Measurements from ENCODE around the gene OSBPL1A.
A peak's percentile ranks its signal among the peaks of the same experiment; 100 is the strongest.

The OSBPL1A gene

DNA sequence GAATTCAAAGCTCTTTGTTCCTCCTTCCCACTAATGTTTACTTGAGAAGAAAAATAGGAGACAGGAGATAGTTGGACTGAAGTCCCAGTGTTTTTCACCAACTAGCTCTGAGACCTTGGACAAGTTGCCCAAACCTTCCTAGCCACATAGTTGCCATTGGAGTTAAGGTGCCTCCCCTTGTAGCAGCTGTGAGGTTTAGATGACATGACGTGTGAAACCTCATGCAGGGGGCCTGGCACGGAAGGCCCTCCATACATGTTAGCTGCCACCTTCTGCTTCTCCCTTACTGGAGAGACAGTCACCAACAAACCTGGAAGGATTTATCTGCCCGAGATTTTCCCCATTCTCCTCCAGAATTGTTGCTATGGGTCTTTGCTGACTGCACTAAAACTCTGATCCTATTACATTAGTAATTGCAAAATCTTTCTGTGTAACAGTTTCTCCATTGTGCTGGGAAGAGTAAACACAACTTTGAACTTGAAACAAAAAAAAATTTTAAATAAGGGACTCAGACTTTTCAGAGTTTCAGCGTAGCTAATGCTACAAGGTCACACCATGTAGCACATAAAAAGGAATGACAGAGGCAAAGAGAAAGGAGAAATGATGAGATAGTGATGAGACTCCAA is 282.6 kb downstream of the OSBPL1A start:
- Mint-ChIP-seq H3K27me3 (no peaks in the 10 kb centered on the region), H3K4me3 (peak overlapping the region; percentile 11 to 33), H3K27ac (peak overlapping the region; percentile 83), H3K9me3 (no peaks in the 10 kb centered on the region), H3K36me3 (ENCODE audit: insufficient read depth) (peaks cover 66% of the 10 kb centered on the region), H3K4me1 (ENCODE audit: low read depth in 2 of 2) (peaks cover 30 to 36% of the 10 kb centered on the region in 2 donors)
- ATAC-seq (replicated peaks) (peak; percentile 60), DNase-seq (no peak)

DNA sequence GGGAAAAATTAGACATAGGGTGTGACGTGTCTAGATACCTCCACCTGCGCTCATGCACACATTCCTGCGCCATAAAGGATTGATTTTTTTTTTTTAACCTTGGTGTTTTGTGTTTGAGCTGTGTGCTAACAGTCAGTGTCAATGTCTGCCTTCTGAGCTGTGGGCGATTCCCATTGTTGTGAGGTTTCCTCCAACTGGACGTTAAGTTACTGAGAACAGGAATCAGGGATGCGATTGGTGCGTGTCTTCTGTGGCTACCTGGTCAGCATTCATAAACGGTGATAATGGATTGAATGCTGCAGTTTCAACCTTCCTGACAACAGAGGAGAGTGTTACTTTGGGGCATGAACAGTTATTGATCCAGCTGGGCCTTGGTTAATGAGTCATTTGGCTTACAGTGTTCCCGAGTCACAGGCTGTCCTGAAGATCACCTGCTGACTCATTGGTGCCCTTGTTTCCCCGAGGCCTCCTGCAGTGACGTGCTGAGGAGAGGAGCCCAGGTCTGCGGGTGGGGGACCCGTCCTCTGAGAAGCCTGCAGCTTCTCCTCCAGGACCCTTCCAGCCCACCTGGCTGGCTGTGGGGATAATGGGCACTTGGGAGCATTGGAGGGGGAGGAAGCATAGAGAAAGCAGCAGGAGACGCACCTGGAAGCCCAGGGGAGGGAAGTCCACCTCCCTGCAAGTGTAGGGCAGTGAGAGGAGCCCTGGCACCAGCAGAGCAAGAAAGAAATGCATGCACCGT is 284.6 kb downstream of the OSBPL1A start:
- DNase-seq (no peak), ATAC-seq (replicated peaks) (no peak)
- Mint-ChIP-seq H3K4me3 (no peak overlapping the region), H3K27ac (peak overlapping the region; percentile 74 to 83), H3K9me3 (no peaks in the 10 kb centered on the region), H3K36me3 (ENCODE audit: insufficient read depth) (peaks cover 61% of the 10 kb centered on the region), H3K4me1 (ENCODE audit: low read depth in 2 of 2) (peaks cover 30 to 36% of the 10 kb centered on the region in 2 donors), H3K27me3 (no peaks in the 10 kb centered on the region)

DNA sequence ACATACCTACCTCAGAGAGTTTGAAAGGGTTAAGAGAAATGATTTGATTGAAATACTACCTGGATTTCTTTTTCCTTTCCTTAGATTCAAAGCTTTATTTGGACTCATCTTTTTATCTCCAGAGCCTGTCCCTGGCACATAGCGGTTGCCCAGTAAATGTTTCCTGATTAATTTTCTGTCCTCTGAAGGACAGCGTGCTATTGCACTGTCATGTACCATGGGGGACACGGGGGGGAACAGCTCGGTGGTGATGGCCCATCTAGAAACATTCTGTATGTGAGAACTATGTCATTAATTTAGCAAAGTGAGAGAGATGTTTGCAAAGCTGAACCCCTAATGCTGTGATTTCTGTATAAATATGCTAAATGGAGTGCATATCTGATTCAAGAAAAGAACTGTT is 285.2 kb downstream of the OSBPL1A start:
- H3K36me3 Mint-ChIP-seq (ENCODE audit: insufficient read depth), result peaks cover 62% of the 10 kb centered on the region
- no peaks in the 10 kb centered on the region for H3K9me3 Mint-ChIP-seq
- no peak overlapping the region for H3K4me3 Mint-ChIP-seq
- peaks cover 33 to 37% of the 10 kb centered on the region in 2 donors for H3K4me1 Mint-ChIP-seq (ENCODE audit: low read depth in 2 of 2)
- H3K27me3 Mint-ChIP-seq, result no peaks in the 10 kb centered on the region
- no peak for ATAC-seq (replicated peaks)
- peak overlapping the region; percentile 74 to 83 for H3K27ac Mint-ChIP-seq
- no peak for DNase-seq
